NCI-H524 treated with DMSO at 0.1 percent for 48 hours (cell line): ENCODE results near the gene GJC1.

Experiments used
- DNase-seq: peaks from one replicate; lab custom pipeline; 2025; lab: John Stamatoyannopoulos, UW

GJC1 gene

GRCh38 chr17:44777394-44778348 lies 52.4 kb downstream of the GJC1 start:
- no peak for DNase-seq

GRCh38 chr17:44776628-44777393 lies 53.3 kb downstream of the GJC1 start:
- no peak for DNase-seq

GRCh38 chr17:44775838-44776621 lies 54.1 kb downstream of the GJC1 start:
- DNase-seq: no peak

GRCh38 chr17:44775136-44775837 lies 54.8 kb downstream of the GJC1 start:
- peak; percentile 95 for DNase-seq

- peak; percentile 52 for DNase-seq
These were observed 55.6 kb downstream of the GJC1 start for GRCh38 chr17:44774271-44775135.

GRCh38 chr17:44773140-44773539 lies 56.9 kb downstream of the GJC1 start:
- DNase-seq: no peak

- DNase-seq: no peak
These were observed 57.6 kb downstream of the GJC1 start for GRCh38 chr17:44772308-44773045.

GRCh38 chr17:44770166-44770925 lies 59.7 kb downstream of the GJC1 start:
- DNase-seq: no peak

- DNase-seq: no peak
These were observed 60.4 kb downstream of the GJC1 start for GRCh38 chr17:44769647-44770084.

GRCh38 chr17:44769230-44769629 lies 60.9 kb downstream of the GJC1 start:
- DNase-seq: no peak

GRCh38 chr17:44768505-44769142 lies 61.5 kb downstream of the GJC1 start:
- DNase-seq: no peak

- peak; percentile 47 for DNase-seq
These were observed 62.6 kb downstream of the GJC1 start for GRCh38 chr17:44767493-44767892.

GRCh38 chr17:44766409-44767038 lies 63.6 kb downstream of the GJC1 start:
- no peak for DNase-seq

GRCh38 chr17:44765965-44766364 lies 64.1 kb downstream of the GJC1 start:
- DNase-seq: no peak

- DNase-seq: no peak
These were observed 66.9 kb downstream of the GJC1 start for GRCh38 chr17:44763170-44763569.

GRCh38 chr17:44761932-44762810 lies 67.9 kb downstream of the GJC1 start:
- no peak for DNase-seq
